ENCODE results near the gene CIAPIN1. TPM values are rescaled to one million over a fixed set of nuclear protein-coding genes. Genes with fewer than 3 reads are reported as not detected.

CIAPIN1 gene
- total and polyA plus RNA-seq, 2 experiments from 2014 or later = 65.5 to 156 TPM

DNA sequence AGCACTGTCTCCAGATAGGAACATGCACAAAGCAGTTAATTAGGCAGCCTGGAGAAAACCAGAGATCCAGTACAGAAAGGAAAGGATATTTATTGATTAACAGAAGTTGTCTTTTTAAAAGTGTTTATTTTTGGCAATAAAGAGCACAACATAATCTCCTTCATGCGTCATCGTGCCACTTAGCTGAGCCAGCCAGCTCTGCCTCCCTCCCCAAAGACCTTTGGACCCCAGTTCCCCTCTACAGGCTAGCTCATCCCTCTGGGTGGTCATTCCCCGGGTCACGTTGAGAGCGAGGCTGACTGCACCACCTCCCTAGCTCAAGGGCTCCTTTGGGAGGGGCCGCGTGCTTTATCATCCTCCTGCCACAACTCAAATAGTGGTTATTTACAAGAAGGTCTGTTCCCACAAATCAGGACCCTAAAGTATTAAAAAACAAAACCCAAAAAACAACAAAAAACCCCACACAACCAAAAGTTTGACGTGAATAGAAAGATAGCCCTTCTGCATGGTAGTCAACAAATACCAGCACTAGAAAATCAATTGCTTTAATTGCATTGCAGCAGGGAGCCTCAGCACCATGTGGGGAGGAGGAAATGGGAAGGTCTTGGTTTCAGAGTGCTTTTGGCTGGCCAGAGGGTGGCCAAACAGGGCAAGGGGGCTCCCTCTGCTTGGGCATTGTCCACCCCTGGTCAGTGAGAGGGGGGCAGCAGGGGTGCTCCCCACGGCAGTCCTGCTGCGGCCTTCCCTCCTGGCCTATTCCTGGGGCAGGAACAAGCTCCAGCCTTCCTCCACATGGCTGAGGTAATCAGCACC, 24.9 kb upstream of the CIAPIN1 start:
- no peak overlapping the region for H3K4me3 ChIP-seq
- H3K36me3 ChIP-seq = peaks cover 84% of the 10 kb centered on the region
- no peaks in the 10 kb centered on the region for H3K9me3 ChIP-seq (ENCODE audit: low read depth)
- peak in 1 of 2 donors; percentile 14 for DNase-seq (ENCODE audit: low read depth in 1 of 2, low spot score in 1 of 2)
- H3K27ac ChIP-seq = peak overlapping the region; percentile 95
- H3K27me3 ChIP-seq = no peaks in the 10 kb centered on the region
- H3K4me1 ChIP-seq (ENCODE audit: low read depth) = peaks cover 32% of the 10 kb centered on the region
- TF ChIP-seq, protein P1, sequence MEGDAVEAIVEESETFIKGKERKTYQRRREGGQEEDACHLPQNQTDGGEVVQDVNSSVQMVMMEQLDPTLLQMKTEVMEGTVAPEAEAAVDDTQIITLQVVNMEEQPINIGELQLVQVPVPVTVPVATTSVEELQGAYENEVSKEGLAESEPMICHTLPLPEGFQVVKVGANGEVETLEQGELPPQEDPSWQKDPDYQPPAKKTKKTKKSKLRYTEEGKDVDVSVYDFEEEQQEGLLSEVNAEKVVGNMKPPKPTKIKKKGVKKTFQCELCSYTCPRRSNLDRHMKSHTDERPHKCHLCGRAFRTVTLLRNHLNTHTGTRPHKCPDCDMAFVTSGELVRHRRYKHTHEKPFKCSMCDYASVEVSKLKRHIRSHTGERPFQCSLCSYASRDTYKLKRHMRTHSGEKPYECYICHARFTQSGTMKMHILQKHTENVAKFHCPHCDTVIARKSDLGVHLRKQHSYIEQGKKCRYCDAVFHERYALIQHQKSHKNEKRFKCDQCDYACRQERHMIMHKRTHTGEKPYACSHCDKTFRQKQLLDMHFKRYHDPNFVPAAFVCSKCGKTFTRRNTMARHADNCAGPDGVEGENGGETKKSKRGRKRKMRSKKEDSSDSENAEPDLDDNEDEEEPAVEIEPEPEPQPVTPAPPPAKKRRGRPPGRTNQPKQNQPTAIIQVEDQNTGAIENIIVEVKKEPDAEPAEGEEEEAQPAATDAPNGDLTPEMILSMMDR (IDR thresholded peaks at IDR 0.05; ENCODE audit: low read depth, low read length) = no peak

DNA sequence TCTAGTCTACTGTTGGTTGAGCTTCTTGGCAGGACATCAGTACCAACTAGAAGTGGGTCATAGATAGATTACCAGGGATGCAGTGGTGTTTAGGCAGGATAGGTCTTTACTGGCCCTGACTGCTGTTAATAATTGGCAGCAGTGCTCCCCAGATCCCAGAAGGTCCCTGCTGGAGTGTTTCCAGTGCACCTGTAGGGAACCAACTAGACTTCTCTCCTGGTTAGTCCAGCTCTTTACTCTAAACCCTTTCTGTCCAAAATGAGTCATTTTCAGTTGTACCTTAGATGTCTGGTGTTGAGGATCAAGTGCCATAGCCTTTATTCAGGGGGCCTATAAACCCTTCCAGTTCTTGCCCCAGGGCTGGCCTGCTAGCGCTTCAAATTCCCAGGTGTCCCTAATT, 24.0 kb upstream of the CIAPIN1 start:
- peaks cover 88% of the 10 kb centered on the region for H3K36me3 ChIP-seq
- TF ChIP-seq, protein P1 (IDR thresholded peaks at IDR 0.05; ENCODE audit: low read depth, low read length) = no peak

DNA sequence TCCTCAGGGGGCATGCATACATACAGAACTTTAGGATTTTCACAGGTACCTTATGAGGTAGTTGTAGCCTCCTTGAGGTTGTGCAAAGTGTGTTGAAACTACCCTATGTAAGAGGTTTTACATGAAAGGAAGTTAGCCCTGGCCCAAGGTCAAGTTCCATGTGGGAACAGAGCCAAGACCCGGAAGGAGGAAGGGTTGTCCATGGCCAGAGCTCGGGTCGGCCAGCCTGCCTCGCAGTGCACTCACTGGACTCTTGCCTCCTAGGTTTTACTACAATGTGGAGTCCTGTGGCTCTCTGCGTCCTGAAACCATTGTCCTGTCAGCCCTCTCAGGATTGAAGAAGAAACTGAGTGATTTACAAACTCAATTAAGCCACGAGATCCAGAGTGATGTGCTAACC, 23.5 kb upstream of the CIAPIN1 start:
- Histone ChIP-seq H3K27ac (peak overlapping the region; percentile 95), H3K36me3 (peaks cover 88% of the 10 kb centered on the region)
- TF ChIP-seq, protein P1 (IDR thresholded peaks at IDR 0.05; ENCODE audit: low read depth, low read length) = no peak

More for the DNA sequence above, 24.0 kb upstream of the CIAPIN1 start:
- peak overlapping the region; percentile 95 for H3K27ac ChIP-seq
- no peaks in the 10 kb centered on the region for H3K9me3 ChIP-seq (ENCODE audit: low read depth)
- H3K4me1 ChIP-seq (ENCODE audit: low read depth) = peaks cover 23% of the 10 kb centered on the region
- H3K4me3 ChIP-seq = no peak overlapping the region
- H3K27me3 ChIP-seq = no peaks in the 10 kb centered on the region
- peak in 1 of 2 donors; percentile 22 for DNase-seq (ENCODE audit: low read depth in 1 of 2, low spot score in 1 of 2)

DNA sequence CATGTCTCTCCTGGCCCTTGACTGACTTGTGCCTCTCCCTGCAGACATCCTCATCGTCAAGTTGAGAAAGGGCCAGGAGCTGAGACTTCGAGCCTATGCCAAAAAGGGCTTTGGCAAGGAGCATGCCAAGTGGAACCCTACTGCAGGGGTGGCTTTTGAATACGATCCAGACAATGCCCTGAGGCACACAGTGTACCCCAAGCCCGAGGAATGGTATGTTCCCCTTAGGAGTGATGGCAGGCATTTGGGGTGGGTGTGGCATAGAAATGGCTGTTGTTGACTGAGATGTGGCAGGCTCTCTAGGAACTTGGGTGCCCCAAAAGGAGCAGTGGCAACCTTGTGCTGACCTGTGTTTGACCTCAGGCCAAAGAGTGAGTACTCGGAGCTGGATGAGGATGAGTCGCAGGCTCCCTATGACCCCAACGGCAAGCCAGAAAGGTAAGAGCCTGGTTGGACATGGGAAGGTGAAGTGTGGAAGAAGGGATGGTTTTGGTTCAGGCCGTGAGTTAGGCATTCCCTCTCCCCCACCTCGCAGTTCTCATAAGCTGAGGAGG, 22.8 kb upstream of the CIAPIN1 start:
- H3K27me3 ChIP-seq = no peaks in the 10 kb centered on the region
- H3K36me3 ChIP-seq = peaks cover 89% of the 10 kb centered on the region
- H3K9me3 ChIP-seq (ENCODE audit: low read depth) = no peaks in the 10 kb centered on the region
- peak in 1 of 2 donors; percentile 20 for DNase-seq (ENCODE audit: low read depth in 1 of 2, low spot score in 1 of 2)
- H3K4me1 ChIP-seq (ENCODE audit: low read depth) = peaks cover 21% of the 10 kb centered on the region
- no peak overlapping the region for H3K4me3 ChIP-seq
- peak overlapping the region; percentile 95 for H3K27ac ChIP-seq
- TF ChIP-seq, protein P1 (IDR thresholded peaks at IDR 0.05; ENCODE audit: low read depth, low read length) = no peak

More for the DNA sequence above, 23.5 kb upstream of the CIAPIN1 start:
- H3K27me3 ChIP-seq = no peaks in the 10 kb centered on the region
- no peak overlapping the region for H3K4me3 ChIP-seq
- no peaks in the 10 kb centered on the region for H3K9me3 ChIP-seq (ENCODE audit: low read depth)
- H3K4me1 ChIP-seq (ENCODE audit: low read depth) = peaks cover 21% of the 10 kb centered on the region
- DNase-seq (ENCODE audit: low read depth in 1 of 2, low spot score in 1 of 2) = peak; percentile 37 to 80

DNA sequence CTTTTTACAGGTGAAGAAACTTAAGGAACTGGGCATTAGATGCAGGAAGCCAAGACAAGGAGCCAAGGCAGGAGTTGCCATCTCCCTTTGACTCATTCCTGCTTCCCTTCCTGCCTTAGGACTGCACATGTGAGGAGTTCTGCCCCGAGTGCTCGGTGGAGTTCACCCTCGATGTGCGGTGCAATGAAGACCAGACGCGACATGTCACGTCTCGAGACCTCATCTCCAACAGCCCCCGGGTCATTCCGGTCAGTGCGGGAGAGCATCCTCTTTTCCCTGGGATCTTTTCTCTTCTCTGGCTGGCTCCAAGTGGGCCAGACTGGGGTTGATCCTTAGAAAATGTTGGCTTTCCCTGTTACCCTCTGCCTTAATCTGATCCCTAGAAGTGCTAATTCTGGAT, 21.9 kb upstream of the CIAPIN1 start:
- TF ChIP-seq, protein P1 (IDR thresholded peaks at IDR 0.05; ENCODE audit: low read depth, low read length) = no peak
- H3K36me3 ChIP-seq = peaks cover 89% of the 10 kb centered on the region
- DNase-seq (ENCODE audit: low read depth in 1 of 2, low spot score in 1 of 2) = no peak
- H3K27me3 ChIP-seq = no peaks in the 10 kb centered on the region
- no peaks in the 10 kb centered on the region for H3K9me3 ChIP-seq (ENCODE audit: low read depth)
- peak overlapping the region; percentile 95 for H3K27ac ChIP-seq
- peaks cover 16% of the 10 kb centered on the region for H3K4me1 ChIP-seq (ENCODE audit: low read depth)
- H3K4me3 ChIP-seq = no peak overlapping the region
